Measurements from ENCODE around the gene ZFYVE28. TPM values are rescaled to one million over a fixed set of nuclear protein-coding genes. Genes with fewer than 3 reads are reported as not detected.

ZFYVE28 gene
- total RNA-seq, 1 experiment from 2014 or later: 7.1 TPM

- DNase-seq (ENCODE audit: extremely low read depth, low read depth): no peak
Measured at GRCh38 chr4:2371765-2372487, 46.5 kb downstream of the ZFYVE28 start.

GRCh38 chr4:2370597-2371320 lies 47.7 kb downstream of the ZFYVE28 start:
- no peak for DNase-seq (ENCODE audit: extremely low read depth, low read depth)

DNA sequence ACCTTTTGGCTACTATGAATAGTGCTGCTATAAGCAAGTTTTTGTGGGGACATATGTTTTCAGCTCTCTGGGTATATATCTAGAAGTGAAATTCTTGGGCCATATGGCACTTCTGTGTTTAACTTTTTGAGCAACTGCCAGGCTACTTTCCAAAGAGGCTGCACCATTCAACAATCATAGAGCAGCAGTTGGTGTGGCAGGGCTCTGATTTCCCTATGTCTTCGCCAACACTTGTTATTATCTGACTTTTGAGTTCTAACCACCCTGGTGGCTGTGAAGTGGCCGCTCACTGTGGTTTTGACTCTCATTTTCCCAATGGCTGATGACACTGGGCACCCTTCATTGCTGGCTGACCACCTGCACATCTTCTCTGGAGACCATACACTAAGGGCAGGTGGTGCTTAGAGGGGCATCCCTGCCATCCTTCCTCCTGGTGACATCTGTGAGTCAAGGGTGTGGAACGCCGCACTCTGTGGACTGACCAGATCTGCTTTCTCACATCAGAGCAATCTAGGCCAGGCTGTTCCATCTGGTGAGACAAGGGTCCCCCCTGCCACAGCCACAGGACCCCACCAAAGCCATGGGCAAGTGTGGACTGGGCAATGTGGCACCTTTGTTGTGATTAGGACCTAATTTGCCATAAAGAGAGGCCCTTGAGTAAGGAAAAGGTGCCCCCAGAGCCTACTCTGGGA lies 49.6 kb downstream of the ZFYVE28 start:
- DNase-seq (ENCODE audit: extremely low read depth, low read depth): no peak

- DNase-seq (ENCODE audit: extremely low read depth, low read depth): no peak
Measured at GRCh38 chr4:2367626-2368025, 50.8 kb downstream of the ZFYVE28 start.

DNA sequence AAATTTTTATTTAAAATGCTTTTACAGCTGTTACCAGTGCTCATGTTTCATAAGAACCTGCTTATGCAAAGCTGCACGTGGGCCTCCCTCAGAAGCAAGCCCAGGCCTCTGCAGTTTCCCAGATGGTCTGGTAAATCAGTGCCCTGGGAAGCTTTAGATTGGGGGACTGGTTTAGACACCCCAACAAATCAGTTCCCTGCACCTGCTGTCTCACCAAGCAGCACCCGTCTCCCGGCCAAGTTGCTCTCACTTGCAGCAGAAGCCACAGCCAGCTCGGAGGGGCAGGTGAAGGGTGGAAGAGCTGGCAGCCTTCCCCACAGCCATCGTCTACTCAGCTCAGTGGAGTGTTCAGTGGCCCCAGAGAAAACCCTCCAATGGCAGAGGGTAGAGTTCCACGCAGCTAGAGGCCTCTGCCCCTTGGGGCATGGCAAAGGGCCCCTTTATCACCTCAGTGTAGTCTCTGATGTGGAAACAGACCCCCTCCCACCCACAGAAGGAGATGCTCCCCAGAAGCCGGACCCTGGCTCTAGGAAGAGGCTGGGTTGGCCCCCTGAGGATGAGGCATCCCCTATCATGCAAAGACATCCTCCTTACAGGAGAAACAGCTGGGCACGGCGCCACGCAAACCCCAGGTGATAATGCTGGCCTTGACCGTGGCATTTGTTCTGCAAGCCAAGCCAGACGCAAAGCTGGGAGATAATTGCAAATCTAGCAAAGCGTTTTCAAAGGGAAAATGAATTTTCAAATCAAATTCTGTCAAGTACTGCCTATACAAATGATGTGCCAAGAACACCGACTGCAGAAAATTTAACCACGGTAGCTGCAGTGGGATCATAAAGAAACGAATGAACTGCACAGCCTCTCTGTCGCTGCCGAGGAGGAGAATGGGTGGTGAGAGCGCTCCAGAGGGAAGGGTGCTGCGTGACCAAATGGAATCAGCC lies 51.9 kb downstream of the ZFYVE28 start:
- DNase-seq (ENCODE audit: extremely low read depth, low read depth): no peak

- no peak for DNase-seq (ENCODE audit: extremely low read depth, low read depth)
Measured at GRCh38 chr4:2365913-2366210, 52.6 kb downstream of the ZFYVE28 start.

GRCh38 chr4:2365054-2365912 lies 53.2 kb downstream of the ZFYVE28 start:
- no peak for DNase-seq (ENCODE audit: extremely low read depth, low read depth)

- no peak for DNase-seq (ENCODE audit: extremely low read depth, low read depth)
Measured at GRCh38 chr4:2364654-2365053, 53.8 kb downstream of the ZFYVE28 start.

DNA sequence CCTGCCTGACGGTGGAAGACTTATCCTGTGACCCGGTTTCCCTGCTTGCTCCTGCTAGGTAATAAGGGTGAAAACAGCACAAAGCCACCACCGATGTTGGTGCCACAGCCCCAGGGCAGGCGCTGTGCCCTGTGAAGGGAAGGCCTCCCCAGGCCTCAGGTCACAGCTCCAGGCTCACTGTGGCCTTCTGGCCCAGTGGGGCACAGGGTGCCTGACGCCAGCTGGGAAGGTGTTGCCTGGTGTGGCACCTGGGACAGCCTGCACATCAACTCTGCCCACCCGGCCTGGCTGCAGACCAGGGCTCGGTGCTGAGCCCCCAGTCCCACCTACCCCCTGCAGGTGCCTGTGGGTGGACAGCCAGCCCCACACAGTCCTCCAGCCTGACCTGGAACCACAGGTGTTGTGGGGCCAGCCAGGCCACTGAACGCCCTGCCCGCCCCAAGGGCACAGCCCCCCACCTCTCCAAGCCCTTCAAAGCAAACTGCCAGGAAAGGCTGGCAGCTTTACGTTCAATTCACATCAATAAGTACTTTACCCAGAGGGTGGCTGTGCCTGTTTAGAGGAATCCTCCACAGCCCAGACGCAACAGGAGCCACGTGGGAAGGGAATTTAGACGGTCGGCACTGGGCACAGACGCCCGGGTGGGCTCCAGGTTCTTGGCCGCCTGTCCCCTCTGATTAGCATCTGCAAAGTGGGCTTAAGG lies 54.3 kb downstream of the ZFYVE28 start:
- no peak for DNase-seq (ENCODE audit: extremely low read depth, low read depth)

GRCh38 chr4:2363056-2363721 lies 55.3 kb downstream of the ZFYVE28 start:
- no peak for DNase-seq (ENCODE audit: extremely low read depth, low read depth)

- no peak for DNase-seq (ENCODE audit: extremely low read depth, low read depth)
Measured at GRCh38 chr4:2362266-2363055, 56.0 kb downstream of the ZFYVE28 start.

DNA sequence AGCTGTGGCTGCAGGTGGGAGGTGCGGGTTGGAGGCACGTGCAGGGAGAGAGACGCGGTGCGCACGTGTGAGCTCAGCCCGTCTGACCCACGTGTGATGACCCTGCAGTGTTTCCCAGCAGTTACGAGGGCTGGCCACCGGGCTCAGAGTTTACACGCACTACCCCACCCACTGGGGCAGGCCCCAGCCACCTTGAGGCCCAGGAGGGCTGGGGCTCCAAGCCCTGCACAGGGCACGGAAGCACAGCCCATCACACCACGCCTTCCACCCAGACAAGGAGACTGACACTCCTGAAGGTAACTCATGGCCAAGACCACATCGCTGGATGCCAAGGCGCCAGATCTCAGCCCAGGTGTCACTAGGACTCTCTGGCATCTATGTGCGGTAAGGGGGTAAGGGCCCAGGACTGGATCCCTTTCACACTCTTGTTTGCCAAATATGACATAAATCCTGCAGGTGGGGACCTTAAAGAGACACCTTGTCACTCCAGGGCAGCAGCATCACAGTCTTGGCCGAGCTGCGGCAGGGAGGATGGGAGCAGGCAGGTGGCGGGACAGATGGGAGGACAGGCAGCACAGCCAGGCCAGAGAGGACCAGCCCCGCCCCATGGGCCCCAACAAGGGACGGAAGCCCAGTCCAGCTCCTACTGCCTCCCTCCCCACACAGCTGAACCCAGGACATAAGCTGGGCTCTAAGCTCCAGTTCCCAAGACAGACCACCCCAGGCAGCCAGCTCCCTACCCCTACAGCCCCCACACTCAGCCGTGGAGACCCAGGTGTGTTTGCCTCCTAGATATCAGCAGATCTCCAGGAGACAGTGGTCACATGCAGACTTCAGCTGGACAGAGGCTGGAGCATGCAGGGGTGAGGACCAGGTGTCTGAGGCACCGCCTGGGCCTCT lies 56.8 kb downstream of the ZFYVE28 start:
- DNase-seq (ENCODE audit: extremely low read depth, low read depth): no peak

DNA sequence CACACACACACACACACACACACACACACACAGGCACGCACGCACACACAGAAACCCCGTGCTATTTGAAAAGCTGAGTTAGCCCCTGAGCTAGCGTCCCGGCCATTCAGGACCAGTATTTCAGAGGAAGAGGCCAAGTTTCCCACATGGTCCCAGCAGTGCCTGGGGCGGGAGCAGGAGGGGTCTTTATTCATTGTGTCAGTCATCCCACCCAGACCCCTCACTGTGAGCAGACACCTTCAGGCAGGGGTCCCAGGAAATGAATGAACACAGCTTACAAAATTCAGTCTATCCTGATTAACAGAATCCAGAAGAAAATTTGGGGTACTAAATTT lies 58.1 kb downstream of the ZFYVE28 start:
- no peak for DNase-seq (ENCODE audit: extremely low read depth, low read depth)

DNA sequence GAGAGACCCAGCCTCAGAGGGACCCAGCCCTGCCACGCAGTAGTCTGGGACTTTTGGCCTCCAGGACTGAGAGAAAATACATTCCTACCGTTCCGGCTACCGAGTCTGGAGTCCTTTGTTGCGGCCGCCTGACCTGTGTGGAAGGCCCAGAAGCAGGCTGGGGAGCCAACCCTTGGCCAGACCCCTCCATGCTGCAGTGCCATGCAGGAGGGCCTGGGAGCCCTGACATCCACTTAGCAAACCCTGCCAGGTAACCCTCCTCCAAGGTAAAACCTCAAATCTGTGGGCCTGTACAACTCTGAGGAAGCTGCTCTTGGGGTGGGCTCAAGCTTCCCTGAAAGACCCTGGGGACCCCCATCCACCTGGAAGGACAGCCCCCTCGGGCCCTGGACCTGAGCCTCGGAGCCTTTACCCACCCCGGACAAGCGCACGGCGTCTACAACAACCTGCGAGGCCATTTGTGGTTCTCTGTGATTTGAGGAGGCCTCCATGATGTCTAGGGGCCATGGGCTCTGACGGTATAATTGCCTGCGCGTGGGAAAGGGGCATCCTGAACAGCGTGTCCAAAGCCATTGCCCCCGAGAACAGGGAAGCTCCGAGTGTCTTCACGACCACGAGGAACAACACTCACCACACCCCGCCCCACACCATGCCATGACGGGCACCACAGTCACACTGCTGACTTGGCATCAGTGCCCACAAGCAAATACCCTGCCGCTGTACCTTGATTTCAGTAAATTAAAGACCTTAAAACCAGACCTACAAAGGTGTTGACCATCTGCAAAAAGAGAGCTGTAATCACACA lies 58.7 kb downstream of the ZFYVE28 start:
- DNase-seq (ENCODE audit: extremely low read depth, low read depth): no peak

DNA sequence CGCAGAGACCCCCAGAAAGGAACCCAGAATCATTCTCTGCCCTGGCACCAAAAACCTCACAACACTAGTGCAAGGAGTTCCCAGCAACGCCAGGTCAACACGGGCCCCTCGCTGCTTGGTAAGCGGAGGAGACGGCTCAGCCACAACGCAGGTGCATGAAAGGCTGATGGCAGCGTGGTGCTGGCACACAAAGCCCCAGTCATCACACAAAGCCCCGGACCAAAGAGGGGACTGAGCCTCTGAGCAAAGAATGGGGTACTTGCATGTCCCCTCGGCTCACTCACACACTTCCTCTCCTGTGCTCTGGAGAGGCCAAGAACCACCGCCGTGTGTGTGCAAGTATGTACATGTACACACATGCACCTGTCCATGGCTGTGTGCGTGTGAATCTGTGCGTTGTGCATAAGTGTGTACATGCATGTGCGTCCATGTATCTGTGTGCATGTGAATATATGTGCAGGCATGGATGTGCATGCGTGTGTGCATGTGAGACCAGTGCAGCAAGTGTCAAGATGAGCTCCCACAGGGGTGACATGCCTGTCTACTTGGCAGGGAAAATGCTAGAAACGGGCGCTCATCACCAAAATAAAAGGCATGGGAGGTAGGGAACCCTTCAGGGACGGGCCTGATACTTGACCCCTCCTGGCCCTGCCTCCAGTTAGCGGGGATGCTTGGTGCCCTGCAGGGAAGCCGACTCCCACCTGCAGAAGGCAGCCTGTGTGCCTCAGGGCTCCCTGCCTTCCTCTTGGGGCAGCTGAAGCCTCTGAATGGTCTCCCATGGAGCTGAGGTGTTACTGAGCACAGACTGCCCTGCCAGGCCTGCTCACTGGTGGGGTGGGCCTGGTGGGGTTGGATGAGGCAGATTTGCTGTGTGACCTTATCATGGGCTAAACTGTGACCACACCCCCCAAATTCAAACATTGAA lies 60.4 kb downstream of the ZFYVE28 start:
- DNase-seq (ENCODE audit: extremely low read depth, low read depth): no peak
